Measurements from ENCODE around the gene FAM3C.

FAM3C gene

DNA sequence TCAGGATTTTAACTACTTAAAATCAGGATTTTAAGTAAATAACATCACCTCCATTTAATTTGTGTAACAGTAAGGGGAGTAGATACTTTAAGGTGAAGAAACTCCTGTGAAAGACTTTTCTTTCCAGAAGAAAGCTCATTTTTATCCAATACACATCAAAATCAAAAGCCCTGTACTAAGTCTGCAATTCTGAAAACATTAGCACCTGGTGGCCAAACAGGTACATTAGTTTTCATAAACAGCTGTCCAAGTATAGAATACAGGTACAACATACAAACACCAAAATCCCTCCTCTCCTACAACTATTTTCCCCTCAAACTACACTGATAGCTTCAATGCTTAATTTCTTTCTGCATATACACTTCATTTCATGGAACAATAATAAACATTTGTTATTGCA lies 22.9 kb downstream of the FAM3C start:
- DNase-seq: no peak

GRCh38 chr7:121372376-121373010 lies 23.6 kb downstream of the FAM3C start:
- DNase-seq: no peak

DNA sequence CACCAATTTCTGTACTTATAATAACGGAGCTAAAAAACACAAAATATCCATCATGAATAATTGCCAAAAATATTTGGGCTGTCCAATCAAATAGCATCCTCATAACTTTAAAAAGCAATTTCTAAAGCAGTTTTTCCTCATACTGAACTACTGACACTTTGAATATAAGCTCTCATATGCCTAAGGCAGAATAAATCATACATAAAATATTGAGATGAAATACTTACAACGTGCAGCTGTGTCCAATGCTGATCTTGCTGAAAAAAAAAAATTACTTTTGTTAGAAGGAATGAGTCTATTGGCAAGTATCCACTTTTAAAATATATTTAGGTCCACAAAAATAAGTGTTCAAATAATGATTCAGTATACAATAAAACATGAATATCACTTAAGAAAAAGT lies 24.2 kb downstream of the FAM3C start:
- DNase-seq: no peak

GRCh38 chr7:121371367-121371766 lies 24.7 kb downstream of the FAM3C start:
- DNase-seq: no peak

DNA sequence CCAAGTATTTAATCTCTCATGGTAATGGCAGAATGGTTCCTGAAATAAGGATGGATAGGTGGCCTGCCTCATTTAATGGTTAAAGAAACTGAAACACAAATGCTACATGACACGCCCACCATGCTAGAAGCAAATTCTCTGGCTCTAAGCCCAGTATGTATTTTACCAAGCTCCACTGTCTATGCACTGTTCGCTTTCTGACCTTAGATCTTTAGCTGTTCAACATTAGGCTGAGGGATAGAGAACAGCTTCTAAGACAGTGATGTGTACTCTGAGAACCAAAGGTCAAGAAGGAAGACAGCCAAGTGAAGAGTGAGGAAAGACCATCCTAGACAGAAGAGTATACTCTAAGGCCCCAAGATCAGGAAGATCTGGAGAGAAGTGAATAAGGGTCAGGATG lies 26.6 kb downstream of the FAM3C start:
- DNase-seq: no peak

DNA sequence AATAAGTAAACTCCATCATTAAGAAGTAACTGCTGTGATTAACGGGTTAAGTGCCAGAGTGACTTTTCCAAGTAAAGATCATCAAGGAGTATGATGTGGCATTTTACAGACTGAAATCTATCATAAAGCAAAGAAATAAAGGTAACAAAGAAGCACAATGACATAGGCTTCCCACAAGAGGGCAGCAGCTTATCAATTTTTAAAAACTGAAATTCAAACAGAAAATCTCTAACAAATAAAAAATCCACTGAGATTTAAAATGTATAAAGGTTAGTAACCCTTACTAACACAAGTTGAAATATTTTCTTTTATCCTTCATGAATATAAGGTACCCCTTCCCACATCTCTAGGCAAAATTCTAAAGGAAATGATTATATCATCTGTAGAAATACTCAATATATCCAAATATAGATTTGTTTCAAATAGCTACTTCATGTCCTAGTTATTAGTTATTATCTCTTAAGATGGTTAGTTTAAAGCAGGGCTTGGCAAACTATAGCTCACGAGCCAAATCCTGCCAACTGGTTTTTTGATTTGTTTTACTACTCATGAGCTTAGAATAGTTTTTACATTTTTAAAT lies 29.2 kb downstream of the FAM3C start:
- DNase-seq: no peak

GRCh38 chr7:121360564-121360963 lies 35.5 kb downstream of the FAM3C start:
- no peak for DNase-seq

GRCh38 chr7:121355574-121355973 lies 40.5 kb downstream of the FAM3C start:
- no peak for DNase-seq

DNA sequence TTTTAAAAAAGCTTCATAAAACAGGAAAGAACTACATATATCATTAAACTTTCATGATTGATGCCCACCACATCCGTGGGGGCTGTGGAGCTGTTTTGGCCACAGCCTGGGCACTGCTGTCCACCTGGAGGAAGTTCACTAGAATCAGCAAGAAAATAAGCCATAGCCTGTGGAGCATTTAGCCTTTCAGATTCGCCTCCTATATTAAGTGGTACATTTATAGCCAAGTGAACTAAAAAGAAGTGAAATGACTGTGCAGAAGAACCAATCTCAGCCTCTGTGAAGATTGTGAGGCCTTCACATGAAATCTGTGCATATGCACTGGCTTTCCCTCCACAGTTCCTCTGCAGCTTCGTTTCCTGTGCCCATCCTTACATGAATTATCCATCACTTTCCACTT lies 43.8 kb downstream of the FAM3C start:
- DNase-seq: no peak

DNA sequence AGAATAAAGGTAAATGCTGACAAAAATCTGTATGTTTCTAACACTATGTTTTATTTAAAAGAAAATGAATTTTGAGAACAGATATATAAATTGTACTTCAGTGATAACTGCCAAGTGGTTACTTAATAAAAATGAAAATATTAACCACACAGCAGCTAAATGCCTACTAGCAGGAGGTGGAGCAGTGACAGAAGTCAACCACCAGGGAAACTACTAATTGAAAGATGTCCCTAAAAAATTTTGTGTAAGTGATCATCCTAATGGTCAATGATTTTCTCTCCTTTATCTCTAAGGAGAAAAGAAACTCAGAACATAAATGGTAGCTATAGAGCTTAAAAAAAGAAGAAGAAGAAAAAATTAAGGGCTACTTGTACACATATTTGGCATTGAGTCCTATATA lies 44.4 kb downstream of the FAM3C start:
- no peak for DNase-seq

DNA sequence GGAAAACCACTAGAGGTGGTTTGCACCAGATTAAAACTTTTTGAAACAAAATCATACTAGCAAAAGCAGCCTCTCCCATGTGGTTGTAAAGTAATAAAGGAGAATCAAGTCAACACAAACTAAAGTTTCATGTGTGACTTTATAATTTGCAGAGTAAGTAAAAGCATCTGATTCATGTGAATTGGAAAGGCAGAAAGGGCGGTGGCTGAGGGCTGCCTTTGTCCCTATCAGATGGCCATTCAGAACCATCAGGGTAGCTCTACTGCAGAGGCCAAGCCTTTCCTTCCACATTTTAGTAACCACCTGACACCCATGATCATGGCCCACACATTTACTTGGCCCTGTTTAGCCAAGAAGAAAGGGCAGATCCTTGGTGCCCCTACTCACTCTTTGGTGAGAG lies 51.6 kb downstream of the FAM3C start:
- no peak for DNase-seq

- no peak for DNase-seq
Observed at GRCh38 chr7:121344093-121344492, 52.0 kb downstream of the FAM3C start.

- no peak for DNase-seq
Observed at GRCh38 chr7:121343302-121343701, 52.8 kb downstream of the FAM3C start.

DNA sequence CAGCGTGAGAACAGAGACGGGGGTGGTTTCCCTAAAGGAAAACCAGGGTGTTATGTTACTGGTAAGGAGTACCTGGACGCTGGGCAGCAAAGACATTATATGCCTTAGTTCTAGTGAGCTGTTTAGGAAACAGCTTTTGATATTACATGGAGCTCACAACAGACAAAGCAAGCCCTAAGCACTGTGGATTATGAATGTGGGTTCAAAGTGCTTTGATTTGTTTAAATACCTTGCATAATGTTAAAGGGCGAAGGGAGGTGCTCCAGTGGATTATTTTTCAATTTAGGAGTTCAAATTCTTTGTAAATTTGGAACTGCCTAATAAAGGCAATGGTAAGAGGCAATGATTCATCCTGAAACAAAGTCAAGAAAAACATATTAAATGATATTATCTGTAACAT lies 53.5 kb downstream of the FAM3C start:
- no peak for DNase-seq

- DNase-seq: no peak
Observed at GRCh38 chr7:121341933-121342332, 54.2 kb downstream of the FAM3C start.

DNA sequence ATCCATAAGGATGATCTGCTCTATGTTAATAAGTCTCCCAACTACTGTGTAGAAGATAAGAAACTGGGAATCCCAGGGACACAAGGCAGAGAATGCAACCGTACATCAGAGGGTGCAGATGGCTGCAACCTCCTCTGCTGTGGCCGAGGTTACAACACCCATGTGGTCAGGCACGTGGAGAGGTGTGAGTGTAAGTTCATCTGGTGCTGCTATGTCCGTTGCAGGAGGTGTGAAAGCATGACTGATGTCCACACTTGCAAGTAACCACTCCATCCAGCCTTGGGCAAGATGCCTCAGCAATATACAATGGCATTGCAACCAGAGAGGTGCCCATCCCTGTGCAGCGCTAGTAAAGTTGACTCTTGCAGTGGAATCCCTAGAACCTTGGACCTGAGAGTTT lies 57.0 kb downstream of the FAM3C start:
- DNase-seq: no peak

- DNase-seq: no peak
Observed at GRCh38 chr7:121337398-121337797, 58.7 kb downstream of the FAM3C start.

DNA sequence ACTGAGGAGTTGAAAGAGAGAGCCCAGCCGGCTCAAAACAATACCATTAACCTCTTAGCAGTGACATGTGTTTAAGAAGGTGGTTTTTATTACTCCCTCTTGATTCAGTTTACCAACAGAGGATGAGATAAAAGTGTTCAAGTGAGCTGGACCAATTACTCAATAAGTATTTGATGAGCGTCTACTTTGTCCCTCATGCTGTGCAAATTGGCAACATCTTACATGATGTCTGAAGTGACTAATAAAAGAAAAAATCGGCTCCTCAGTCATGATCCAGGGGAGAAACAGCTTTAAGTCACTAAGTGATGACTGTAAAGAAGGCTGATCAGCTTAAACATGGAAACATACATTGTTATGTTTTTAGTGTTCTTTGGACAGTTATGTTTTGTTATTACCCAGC lies 59.5 kb downstream of the FAM3C start:
- DNase-seq: no peak

- no peak for DNase-seq
Observed at GRCh38 chr7:121334875-121335648, 61.0 kb downstream of the FAM3C start.

GRCh38 chr7:121334376-121334775 lies 61.7 kb downstream of the FAM3C start:
- no peak for DNase-seq

- no peak for DNase-seq
Observed at GRCh38 chr7:121331574-121331973, 64.5 kb downstream of the FAM3C start.

- no peak for DNase-seq
Observed at GRCh38 chr7:121331048-121331447, 65.1 kb downstream of the FAM3C start.

- no peak for DNase-seq
Observed at GRCh38 chr7:121330053-121330833, 65.9 kb downstream of the FAM3C start.

All from CD4-positive, alpha-beta T cell treated with Interferon gamma for 1 hour (primary cell).